Caco-2 (cell line): ENCODE data around the gene AGTRAP. TPM values are rescaled to one million over a fixed set of nuclear protein-coding genes. Genes with fewer than 3 reads are reported as not detected.

ENCODE experiments used
- BruUV-seq: library from RNA; stranded (reverse); fragments of 400-500 nt; replicated peaks from 2 replicates; lab custom pipeline; 2021; lab: Mats Ljungman, UMichigan
- CTCF ChIA-PET: fragments of 300-600 bp; sonication (Branson Sonifier 250); formaldehyde crosslinking; loops from one replicate; lab custom pipeline; 2022; ENCODE audit warnings: antibody characterized with exemption; lab: Charles Lee
- POLR2A ChIA-PET: fragments of 300-600 bp; sonication (Branson Sonifier 250); formaldehyde crosslinking; loops from one replicate; lab custom pipeline; 2022; ENCODE audit warnings: antibody characterized with exemption; lab: Charles Lee
- DNase-seq, 2 experiments: peaks; one replicate each; pipeline versions ENCODE4 v3.0.0 to v3.0.0-alpha.2; 2020 to 2022
- H3K27me3 ChIP-seq: replicated peaks from 2 replicates; pipeline ENCODE4 v1.6.0; 2011; ENCODE audit warnings: low read length; ENCODE audit not compliant: control insufficient read depth, insufficient read depth
- H3K36me3 ChIP-seq: 2 replicates; pipeline ENCODE4 v1.5.1; 2011; ENCODE audit warnings: low read length; ENCODE audit not compliant: control insufficient read depth, insufficient read depth
- H3K4me1 ChIP-seq: fragments of 250-450 bp; sonication (Bioruptor Pico); 2 replicates; pipeline ENCODE4 v1.5.1; 2020; ENCODE audit warnings: mild to moderate bottlenecking
- H3K4me3 ChIP-seq: 2 replicates; pipeline ENCODE4 v1.5.1; 2011; ENCODE audit warnings: low read depth, mild to moderate bottlenecking, control low read depth, low read length
- H3K9me3 ChIP-seq: fragments of 250-450 bp; sonication (Bioruptor Pico); 2 replicates; pipeline ENCODE4 v1.5.1; 2020; ENCODE audit warnings: mild to moderate bottlenecking, moderate library complexity
- H3K27ac Mint-ChIP-seq: one replicate; pipeline ENCODE4 v1.8.0; 2022; ENCODE audit warnings: mixed read lengths; ENCODE audit not compliant: unreplicated experiment
- H3K27me3 Mint-ChIP-seq: one replicate; pipeline ENCODE4 v1.8.0; 2022; ENCODE audit warnings: mixed read lengths; ENCODE audit not compliant: insufficient read depth, unreplicated experiment
- H3K36me3 Mint-ChIP-seq: one replicate; pipeline ENCODE4 v1.8.0; 2022; ENCODE audit warnings: mild to moderate bottlenecking, mixed read lengths; ENCODE audit not compliant: insufficient read depth, unreplicated experiment
- H3K4me1 Mint-ChIP-seq: one replicate; pipeline ENCODE4 v1.8.0; 2022; ENCODE audit warnings: low read depth, mixed read lengths; ENCODE audit not compliant: unreplicated experiment
- H3K4me3 Mint-ChIP-seq: one replicate; pipeline ENCODE4 v1.8.0; 2022; ENCODE audit warnings: mild to moderate bottlenecking, moderate library complexity, mixed read lengths; ENCODE audit not compliant: unreplicated experiment
- H3K9me3 Mint-ChIP-seq: one replicate; pipeline ENCODE4 v1.8.0; 2022; ENCODE audit warnings: mixed read lengths; ENCODE audit not compliant: unreplicated experiment
- intact Hi-C: fragments of 100-400 bp; cut with micrococcal nuclease; formaldehyde crosslinking; loops from one replicate; pipeline ENCODE4 v1.10.0; 2022; ENCODE audit not compliant: unreplicated experiment
- total RNA-seq: library from RNA; stranded (reverse); gene quantifications from 2 replicates; pipeline ENCODE4 v1.2.3, GENCODE V29; 2022
- TF ChIP-seq, protein P1 (sequence below), 2 experiments: fragments of 200-600 bp in 1 of 2; IDR thresholded peaks; 1 replicate in 1 of 2; 2 replicates in 1 of 2; pipeline versions ENCODE4 v1.5.1 to v1.8.0; 2011 to 2022; ENCODE audit warnings: antibody characterized with exemption in 1 of 2, control low read depth in 1 of 2, inconsistent platforms in 1 of 2, low read depth in 1 of 2, low read length in 1 of 2, mild to moderate bottlenecking in 1 of 2, moderate library complexity in 1 of 2; ENCODE audit not compliant: insufficient read depth in 1 of 2, severe bottlenecking in 1 of 2, unreplicated experiment in 1 of 2

AGTRAP gene
- total RNA-seq, 1 experiment from 2014 or later: 44.4 TPM

DNA sequence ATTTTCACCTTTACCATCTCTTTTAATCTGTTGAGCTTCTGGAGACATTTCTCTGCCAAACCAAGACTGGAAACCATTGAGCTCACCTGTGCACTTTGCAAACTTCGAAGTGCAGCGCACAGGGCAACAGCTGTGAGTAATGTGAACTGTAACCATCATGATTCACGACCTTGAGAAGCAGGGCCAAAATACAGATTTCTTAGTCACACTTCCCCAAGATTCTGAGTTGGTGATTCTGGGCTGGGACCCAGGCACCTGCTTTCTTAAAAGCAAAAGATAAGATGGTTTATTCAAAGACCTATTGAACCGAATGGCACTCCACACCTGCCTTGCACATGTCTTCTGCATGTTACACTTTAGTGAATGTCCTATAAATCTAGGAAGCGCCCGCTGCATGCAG lies 10.2 kb downstream of the AGTRAP start:
- no peak overlapping the region for H3K27ac Mint-ChIP-seq
- Histone ChIP-seq H3K27me3 (no peaks in the 10 kb centered on the region), H3K4me3 (no peak overlapping the region), H3K9me3 (no peaks in the 10 kb centered on the region), H3K36me3 (no peaks in the 10 kb centered on the region), H3K4me1 (no peaks in the 10 kb centered on the region)
- DNase-seq: no peak
- POLR2A ChIA-PET: no interaction called here
- H3K27me3 Mint-ChIP-seq: no peaks in the 10 kb centered on the region
- intact Hi-C loops: no loop called here
- TF ChIP-seq, protein P1, sequence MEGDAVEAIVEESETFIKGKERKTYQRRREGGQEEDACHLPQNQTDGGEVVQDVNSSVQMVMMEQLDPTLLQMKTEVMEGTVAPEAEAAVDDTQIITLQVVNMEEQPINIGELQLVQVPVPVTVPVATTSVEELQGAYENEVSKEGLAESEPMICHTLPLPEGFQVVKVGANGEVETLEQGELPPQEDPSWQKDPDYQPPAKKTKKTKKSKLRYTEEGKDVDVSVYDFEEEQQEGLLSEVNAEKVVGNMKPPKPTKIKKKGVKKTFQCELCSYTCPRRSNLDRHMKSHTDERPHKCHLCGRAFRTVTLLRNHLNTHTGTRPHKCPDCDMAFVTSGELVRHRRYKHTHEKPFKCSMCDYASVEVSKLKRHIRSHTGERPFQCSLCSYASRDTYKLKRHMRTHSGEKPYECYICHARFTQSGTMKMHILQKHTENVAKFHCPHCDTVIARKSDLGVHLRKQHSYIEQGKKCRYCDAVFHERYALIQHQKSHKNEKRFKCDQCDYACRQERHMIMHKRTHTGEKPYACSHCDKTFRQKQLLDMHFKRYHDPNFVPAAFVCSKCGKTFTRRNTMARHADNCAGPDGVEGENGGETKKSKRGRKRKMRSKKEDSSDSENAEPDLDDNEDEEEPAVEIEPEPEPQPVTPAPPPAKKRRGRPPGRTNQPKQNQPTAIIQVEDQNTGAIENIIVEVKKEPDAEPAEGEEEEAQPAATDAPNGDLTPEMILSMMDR (IDR thresholded peaks at IDR 0.05; ENCODE audit: insufficient read depth in 1 of 2, low read depth in 1 of 2, low read length in 1 of 2, severe bottlenecking in 1 of 2, unreplicated experiment in 1 of 2): no peak
- CTCF ChIA-PET: no interaction called here
- no peaks in the 10 kb centered on the region for H3K9me3 Mint-ChIP-seq
- no peaks in the 10 kb centered on the region for H3K36me3 Mint-ChIP-seq
- H3K4me3 Mint-ChIP-seq: no peak overlapping the region
- H3K4me1 Mint-ChIP-seq: peaks cover 7% of the 10 kb centered on the region
- no TSS peak for BruUV-seq

DNA sequence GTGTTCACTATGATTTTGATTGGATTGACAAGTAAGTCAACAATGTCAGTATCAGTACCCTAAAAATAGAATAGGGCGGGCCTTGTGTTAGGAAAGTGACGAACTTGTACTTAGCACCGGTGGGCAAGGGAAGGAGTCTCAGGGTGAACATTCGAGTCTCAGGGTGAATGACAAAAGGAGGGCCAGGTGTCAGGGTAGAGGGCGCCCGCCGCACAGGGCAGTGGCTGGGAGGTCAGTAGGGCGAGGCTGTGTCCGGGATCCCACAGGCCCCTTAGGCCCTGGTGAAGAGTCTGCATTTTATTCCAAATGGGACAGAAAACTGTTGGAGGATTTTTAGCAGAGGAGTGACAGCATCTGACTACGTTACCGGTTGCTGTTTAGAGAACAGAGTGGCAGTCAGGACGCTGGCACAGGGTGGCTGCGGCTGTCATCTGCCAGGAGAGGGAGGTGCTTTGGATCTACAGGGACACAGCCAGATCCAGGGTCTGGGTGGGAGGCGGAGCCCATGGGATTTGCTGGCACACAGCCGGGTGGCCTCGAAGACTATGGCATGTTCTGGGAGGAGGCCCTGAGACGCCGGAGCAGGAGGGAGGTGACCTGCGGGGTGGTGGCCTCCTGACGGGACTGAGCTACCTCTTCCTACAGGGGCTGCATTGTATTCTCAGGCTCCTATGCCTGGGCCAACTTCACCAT lies 11.0 kb downstream of the AGTRAP start:
- H3K27me3 Mint-ChIP-seq: no peaks in the 10 kb centered on the region
- Histone ChIP-seq H3K4me1 (no peaks in the 10 kb centered on the region), H3K36me3 (no peaks in the 10 kb centered on the region), H3K27me3 (no peaks in the 10 kb centered on the region), H3K9me3 (no peaks in the 10 kb centered on the region), H3K4me3 (no peak overlapping the region)
- TF ChIP-seq, protein P1 (IDR thresholded peaks at IDR 0.05; ENCODE audit: insufficient read depth in 1 of 2, low read depth in 1 of 2, low read length in 1 of 2, severe bottlenecking in 1 of 2, unreplicated experiment in 1 of 2): no peak
- no peaks in the 10 kb centered on the region for H3K9me3 Mint-ChIP-seq
- BruUV-seq: no TSS peak
- H3K4me1 Mint-ChIP-seq: peaks cover 7% of the 10 kb centered on the region
- H3K36me3 Mint-ChIP-seq: no peaks in the 10 kb centered on the region
- H3K27ac Mint-ChIP-seq: no peak overlapping the region
- intact Hi-C loops: no loop called here
- POLR2A ChIA-PET: no interaction called here
- CTCF ChIA-PET: no interaction called here
- no peak for DNase-seq
- H3K4me3 Mint-ChIP-seq: no peak overlapping the region

DNA sequence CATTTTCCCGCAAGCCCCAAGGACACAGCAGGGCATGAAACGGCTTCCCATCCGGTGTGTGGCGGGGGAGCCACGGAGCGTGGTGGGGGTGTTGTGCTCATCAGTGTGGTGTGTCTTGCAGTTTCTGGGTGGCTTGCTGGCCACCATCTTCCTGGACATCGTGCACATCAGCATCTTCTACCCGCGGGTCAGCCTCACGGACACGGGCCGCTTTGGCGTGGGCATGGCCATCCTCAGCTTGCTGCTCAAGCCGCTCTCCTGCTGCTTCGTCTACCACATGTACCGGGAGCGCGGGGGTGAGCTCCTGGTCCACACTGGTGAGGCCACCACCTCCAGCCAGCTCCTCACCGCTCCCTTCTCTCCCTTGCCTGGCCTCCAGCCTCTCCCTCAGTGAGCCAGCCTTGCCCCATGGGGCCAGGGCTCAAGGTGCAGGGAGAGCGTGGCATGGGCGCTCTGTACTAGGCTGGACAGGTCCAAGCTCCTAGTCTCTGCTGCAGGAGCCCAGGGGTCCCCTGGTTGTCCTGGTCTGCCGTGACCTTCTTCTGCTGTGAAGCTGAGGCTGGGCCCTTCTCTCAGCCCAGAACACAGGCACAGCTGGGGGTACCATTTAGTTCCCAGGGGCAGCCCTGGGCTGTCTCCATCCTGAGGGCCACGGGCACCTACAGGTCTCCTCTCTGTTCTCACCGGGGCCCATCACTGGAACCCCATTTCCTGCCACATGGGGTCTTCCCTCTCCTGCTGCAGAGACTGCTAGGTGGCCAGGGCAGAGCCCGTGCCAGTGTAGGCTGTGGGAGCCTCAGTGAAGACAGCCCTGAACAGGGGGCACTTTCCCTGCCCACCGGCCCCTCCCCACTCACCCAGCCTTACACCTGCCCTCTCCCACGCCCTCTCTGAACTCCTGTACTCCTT lies 12.6 kb downstream of the AGTRAP start:
- peak overlapping the region; percentile 42 for H3K27ac Mint-ChIP-seq
- no peak for DNase-seq
- POLR2A ChIA-PET: no interaction called here

More for the DNA sequence above, 12.6 kb downstream of the AGTRAP start:
- H3K4me1 Mint-ChIP-seq: peaks cover 7% of the 10 kb centered on the region
- intact Hi-C loops: no loop called here
- BruUV-seq: no TSS peak
- H3K27me3 Mint-ChIP-seq: no peaks in the 10 kb centered on the region
- no peak overlapping the region for H3K4me3 Mint-ChIP-seq
- H3K27me3 ChIP-seq: no peaks in the 10 kb centered on the region
- CTCF ChIA-PET: interaction anchor here (1.3 to 1.4 kb wide), 2 partner anchors 11 to 84 kb away, joined by 5 to 7 read pairs; partner anchors contain the start of gene FBXO6
- H3K4me3 ChIP-seq: no peak overlapping the region
- H3K4me1 ChIP-seq: no peaks in the 10 kb centered on the region
- H3K36me3 Mint-ChIP-seq: peaks cover 4% of the 10 kb centered on the region
- no peaks in the 10 kb centered on the region for H3K9me3 Mint-ChIP-seq
- no peaks in the 10 kb centered on the region for H3K36me3 ChIP-seq
- H3K9me3 ChIP-seq: no peaks in the 10 kb centered on the region
- TF ChIP-seq, protein P1 (IDR thresholded peaks at IDR 0.05; ENCODE audit: insufficient read depth in 1 of 2, low read depth in 1 of 2, low read length in 1 of 2, severe bottlenecking in 1 of 2, unreplicated experiment in 1 of 2): no peak
